ENCODE results near the gene CDH22. TPM values are rescaled to one million over a fixed set of nuclear protein-coding genes. Genes with fewer than 3 reads are reported as not detected.

The CDH22 gene
- total and polyA plus RNA-seq, 2 experiments from 2014 or later: 0.08 to 0.10 TPM

GRCh38 chr20:46272389-46273047 is 35.8 kb downstream of the CDH22 start:
- H3K4me1 ChIP-seq (ENCODE audit: insufficient read depth): peaks cover 13% of the 10 kb centered on the region
- Mint-ChIP-seq H3K4me3 (no peak overlapping the region), H3K4me1 (peaks cover 13% of the 10 kb centered on the region), H3K27me3 (ENCODE audit: insufficient read depth, low read depth, poor library complexity) (peaks cover 8% of the 10 kb centered on the region), H3K36me3 (ENCODE audit: low read depth) (no peaks in the 10 kb centered on the region; the same call in 2 of the 3 replicates), H3K27ac (no peak overlapping the region), H3K9me3 (no peaks in the 10 kb centered on the region; the same call in 2 of the 3 replicates)
- H3K79me2 ChIP-seq (replicated peaks; ENCODE audit: insufficient read depth): no peaks in the 10 kb centered on the region
- DNase-seq (ENCODE audit: low spot score) (no peak), ATAC-seq (no peak)
- H3K4me2 ChIP-seq: no peak overlapping the region
- no peaks in the 10 kb centered on the region for H3F3A ChIP-seq (replicated peaks; ENCODE audit: low read depth)
- no peak overlapping the region for H3K4me3 ChIP-seq
- no peak overlapping the region for H2AFZ ChIP-seq
- H3K9me2 ChIP-seq (ENCODE audit: insufficient read depth): no peaks in the 10 kb centered on the region
- H3K27me3 ChIP-seq (ENCODE audit: insufficient read depth): no peaks in the 10 kb centered on the region
- no peaks in the 10 kb centered on the region for H4K20me1 ChIP-seq (replicated peaks; ENCODE audit: insufficient read depth)
- TF ChIP-seq POLR2AphosphoS5 (IDR thresholded peaks at IDR 0.05; ENCODE audit: low read depth) (no peak), ZNF114 (CRISPR knock-in tag; IDR thresholded peaks at IDR 0.05) (no peak), STAT1 (IDR thresholded peaks at IDR 0.05; ENCODE audit: unreplicated experiment) (no peak), NANOG (IDR thresholded peaks at IDR 0.05; ENCODE audit: borderline replicate concordance) (no peak), CTCF (conservative IDR thresholded peaks at IDR 0.05; ENCODE audit: low read depth in 2 of 2) (no peak), EZH2 (IDR thresholded peaks at IDR 0.05; ENCODE audit: low read depth, unreplicated experiment) (no peak)
- no peaks in the 10 kb centered on the region for H3K36me3 ChIP-seq (ENCODE audit: insufficient read depth)
- H3K27ac ChIP-seq (ENCODE audit: low read depth): no peak overlapping the region

- peaks cover 10% of the 10 kb centered on the region for H3K4me1 ChIP-seq (ENCODE audit: insufficient read depth)
- ATAC-seq (no peak), DNase-seq (ENCODE audit: low spot score) (no peak)
- no peaks in the 10 kb centered on the region for H3K79me2 ChIP-seq (replicated peaks; ENCODE audit: insufficient read depth)
- H4K20me1 ChIP-seq (replicated peaks; ENCODE audit: insufficient read depth): no peaks in the 10 kb centered on the region
- Mint-ChIP-seq H3K9me3 (no peaks in the 10 kb centered on the region; the same call in 2 of the 3 replicates), H3K4me3 (no peak overlapping the region), H3K36me3 (ENCODE audit: low read depth) (no peaks in the 10 kb centered on the region; the same call in 2 of the 3 replicates), H3K27ac (no peak overlapping the region), H3K27me3 (ENCODE audit: insufficient read depth, low read depth, poor library complexity) (peaks cover 8% of the 10 kb centered on the region), H3K4me1 (peaks cover 9% of the 10 kb centered on the region)
- no peaks in the 10 kb centered on the region for H3F3A ChIP-seq (replicated peaks; ENCODE audit: low read depth)
- no peaks in the 10 kb centered on the region for H3K36me3 ChIP-seq (ENCODE audit: insufficient read depth)
- no peak overlapping the region for H3K4me3 ChIP-seq
- no peaks in the 10 kb centered on the region for H3K27me3 ChIP-seq (ENCODE audit: insufficient read depth)
- no peak overlapping the region for H2AFZ ChIP-seq
- H3K4me2 ChIP-seq: no peak overlapping the region
- no peak overlapping the region for H3K27ac ChIP-seq (ENCODE audit: low read depth)
- no peaks in the 10 kb centered on the region for H3K9me2 ChIP-seq (ENCODE audit: insufficient read depth)
- no peak for TF ChIP-seq NANOG (IDR thresholded peaks at IDR 0.05; ENCODE audit: borderline replicate concordance)
- no peak for TF ChIP-seq ZNF331 (CRISPR knock-in tag; IDR thresholded peaks at IDR 0.05; ENCODE audit: low read depth)
- no peak for TF ChIP-seq REST (IDR thresholded peaks at IDR 0.05; ENCODE audit: unreplicated experiment)
- TF ChIP-seq ETS1 (IDR thresholded peaks at IDR 0.05): no peak
- no peak for TF ChIP-seq EZH2 (IDR thresholded peaks at IDR 0.05; ENCODE audit: low read depth, unreplicated experiment)
Measured at GRCh38 chr20:46270977-46271744, 37.1 kb downstream of the CDH22 start.

All from GM23338 (cell line).